Measurements from ENCODE around the gene STX8.

- TF ChIP-seq EZH2phosphoT487 (IDR thresholded peaks at IDR 0.05; ENCODE audit: borderline replicate concordance, low read depth), result no peak
- TF ChIP-seq CTCF (IDR thresholded peaks at IDR 0.05), result no peak
- TF ChIP-seq FOSL2 (IDR thresholded peaks at IDR 0.05; ENCODE audit: borderline replicate concordance, low read depth), result no peak
- no peak for TF ChIP-seq MXI1 (IDR thresholded peaks at IDR 0.05; ENCODE audit: low read depth, low read length)
- no peak for TF ChIP-seq ELF1 (IDR thresholded peaks at IDR 0.05)
- no peak for TF ChIP-seq POLR2AphosphoS5 (IDR thresholded peaks at IDR 0.05; ENCODE audit: low read depth, low read length)
Observed at GRCh38 chr17:9205520-9206409, 369.9 kb downstream of the STX8 start.

Measured in SK-N-SH (cell line).